Spinal cord (tissue), 10 donors: ENCODE measurements around the gene PCYOX1L. TPM values are rescaled to one million over a fixed set of nuclear protein-coding genes. Genes with fewer than 3 reads are reported as not detected.

ENCODE experiments used
- DNase-seq, 6 donors: peaks; one replicate each; pipeline versions ENCODE4 v3.0.0 to v3.0.0-alpha.2; 2013 to 2015; ENCODE audit warnings: low spot score in 6 of 6, low read depth in 4 of 6
- H3K27ac ChIP-seq: one replicate; pipeline ENCODE4 v1.5.1; 2013; ENCODE audit warnings: low read depth, low read length, control low read depth
- H3K27me3 ChIP-seq: one replicate; pipeline ENCODE4 v1.6.1; 2013; ENCODE audit warnings: low read length; ENCODE audit not compliant: control insufficient read depth, insufficient read depth
- H3K36me3 ChIP-seq: one replicate; pipeline ENCODE4 v1.6.1; 2013; ENCODE audit warnings: low read length; ENCODE audit not compliant: control insufficient read depth, insufficient read depth
- H3K4me1 ChIP-seq: one replicate; pipeline ENCODE4 v1.6.1; 2013; ENCODE audit warnings: low read length; ENCODE audit not compliant: control insufficient read depth, insufficient read depth
- H3K4me3 ChIP-seq: one replicate; pipeline ENCODE4 v1.5.1; 2013; ENCODE audit warnings: low read depth, low read length, control low read depth
- H3K9me3 ChIP-seq: one replicate; pipeline ENCODE4 v1.6.1; 2013; ENCODE audit warnings: low read length; ENCODE audit not compliant: control insufficient read depth, insufficient read depth
- WGBS: methylation state at CpG from one replicate; pipeline ENCODE4 v1.1.5; 2013; ENCODE audit warnings: missing lambda C conversion rate; ENCODE audit not compliant: insufficient coverage; 5-methylcytosine and 5-hydroxymethylcytosine counted together
- polyA plus RNA-seq, 2 donors: library from polyadenylated mRNA; unstranded; fragments of 120-200 nt; gene quantifications; one replicate each; pipeline ENCODE4 v1.2.1, GENCODE V29; 2013; ENCODE audit not compliant: insufficient read length in 2 of 2
- total RNA-seq, 2 donors: library from RNA; depleted of rRNA in 1 of 2; stranded (reverse); fragments of 120-200 nt in 1 of 2; fragments of >200 nt in 1 of 2; gene quantifications; one replicate each; pipeline versions ENCODE4 v1.2.3 to v1.2.4, GENCODE V29; 2013 to 2014
- donor health status: healthy.

PCYOX1L gene
- total and polyA plus RNA-seq, 4 donors, result 14.2 to 28.6 (median 21.2) TPM

DNA sequence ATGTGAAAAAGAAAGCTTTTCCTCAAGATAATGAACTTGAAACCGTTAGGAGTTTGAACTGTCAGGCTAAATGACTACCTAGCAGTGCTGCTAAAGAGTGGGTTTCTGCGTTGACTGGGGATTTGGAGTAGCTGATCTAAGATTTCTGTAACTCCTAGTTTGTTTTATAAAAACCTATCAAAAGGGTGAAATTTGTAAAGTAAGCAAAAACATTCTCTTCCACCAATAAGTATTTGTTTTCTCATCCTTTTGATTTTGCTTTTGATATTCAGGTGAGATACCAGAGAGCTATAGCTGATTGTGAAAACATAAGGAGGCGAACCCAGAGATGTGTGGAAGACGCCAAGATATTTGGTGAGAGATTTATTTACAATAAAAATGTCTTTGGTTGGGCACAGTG lies 8.5 kb upstream of the PCYOX1L start:
- 100% methylated on average over 3 of the region's 4 CpGs for WGBS
- no peak overlapping the region for H3K4me3 ChIP-seq

DNA sequence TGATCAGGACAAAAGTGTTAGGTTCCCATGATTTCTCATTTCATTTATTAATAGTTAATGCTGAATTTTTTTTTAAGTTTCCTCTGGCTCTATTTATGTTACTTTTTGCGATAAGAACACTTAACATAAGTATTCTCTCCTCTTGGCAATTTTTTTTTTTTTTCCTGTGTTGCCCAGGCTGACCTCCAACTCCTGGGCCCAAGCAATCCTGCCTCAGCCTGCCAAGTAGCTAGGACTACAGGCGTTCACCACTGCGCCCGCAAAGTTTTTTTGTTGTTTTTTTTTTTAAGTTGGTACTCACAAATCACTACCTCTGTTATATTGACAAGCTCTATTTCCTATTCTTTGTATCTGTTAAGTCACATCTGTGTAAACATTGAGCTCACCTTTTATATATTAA lies 5.7 kb upstream of the PCYOX1L start:
- Histone ChIP-seq H3K27ac (no peak overlapping the region), H3K4me1 (no peaks in the 10 kb centered on the region), H3K36me3 (peaks cover 24% of the 10 kb centered on the region), H3K27me3 (no peaks in the 10 kb centered on the region), H3K9me3 (no peaks in the 10 kb centered on the region), H3K4me3 (no peak overlapping the region)
- WGBS, result no CpG with 5 or more reads among the region's 4 CpGs
- no peak for DNase-seq

More for the DNA sequence above, 8.5 kb upstream of the PCYOX1L start:
- no peak overlapping the region for H3K27ac ChIP-seq
- H3K27me3 ChIP-seq, result no peaks in the 10 kb centered on the region
- H3K9me3 ChIP-seq, result no peaks in the 10 kb centered on the region
- H3K36me3 ChIP-seq, result peaks cover 14% of the 10 kb centered on the region
- peaks cover 10% of the 10 kb centered on the region for H3K4me1 ChIP-seq
- no peak for DNase-seq

DNA sequence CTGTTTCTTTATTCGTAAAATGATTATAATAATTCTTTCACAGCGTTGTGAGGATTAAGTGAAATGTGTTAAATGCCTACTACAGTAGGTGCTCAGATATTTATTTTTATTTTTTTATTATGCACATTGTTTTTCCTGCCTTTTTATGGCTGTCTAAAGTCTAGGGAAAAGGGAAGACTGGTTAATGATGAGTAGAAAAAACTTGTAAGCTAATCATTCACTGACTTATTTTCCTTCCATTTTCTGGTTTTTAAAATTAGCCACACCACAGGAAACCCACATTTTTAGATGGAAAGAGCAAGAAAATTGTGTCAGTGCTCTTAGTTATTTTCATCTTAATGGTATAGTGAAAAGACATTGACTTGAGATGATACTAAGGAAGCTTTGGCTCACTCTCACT lies 3.9 kb upstream of the PCYOX1L start:
- no CpG with 5 or more reads among the region's 2 CpGs for WGBS

DNA sequence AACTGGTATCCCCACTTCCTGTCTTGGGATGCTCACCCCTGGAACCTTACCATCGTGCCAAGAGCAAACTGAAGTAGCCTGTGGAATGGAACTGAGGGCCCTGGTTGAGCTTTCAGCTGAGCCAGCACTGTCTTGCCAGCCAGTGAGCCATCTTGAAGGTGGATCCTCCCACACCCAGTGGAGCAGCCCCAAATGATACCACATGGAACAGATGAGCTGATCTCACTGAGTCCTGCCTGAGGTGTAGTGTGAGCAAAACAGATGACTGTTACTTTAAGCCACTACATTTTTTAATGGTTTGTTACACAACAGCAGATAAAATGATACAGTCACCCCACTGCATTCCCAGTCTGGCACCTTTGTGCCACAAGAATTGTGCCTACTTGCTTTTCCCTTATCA lies 2.2 kb upstream of the PCYOX1L start:
- Histone ChIP-seq H3K9me3 (no peaks in the 10 kb centered on the region), H3K27ac (no peak overlapping the region), H3K36me3 (peaks cover 14% of the 10 kb centered on the region), H3K4me1 (peaks cover 18% of the 10 kb centered on the region), H3K27me3 (no peaks in the 10 kb centered on the region), H3K4me3 (no peak overlapping the region)
- 100% methylated on average over 1 of the region's 1 CpG for WGBS
- no peak for DNase-seq

More for the DNA sequence above, 3.9 kb upstream of the PCYOX1L start:
- H3K27ac ChIP-seq, result no peak overlapping the region
- H3K4me1 ChIP-seq, result peaks cover 10% of the 10 kb centered on the region
- peaks cover 23% of the 10 kb centered on the region for H3K36me3 ChIP-seq
- DNase-seq, result no peak
- no peak overlapping the region for H3K4me3 ChIP-seq
- no peaks in the 10 kb centered on the region for H3K9me3 ChIP-seq
- H3K27me3 ChIP-seq, result no peaks in the 10 kb centered on the region

DNA sequence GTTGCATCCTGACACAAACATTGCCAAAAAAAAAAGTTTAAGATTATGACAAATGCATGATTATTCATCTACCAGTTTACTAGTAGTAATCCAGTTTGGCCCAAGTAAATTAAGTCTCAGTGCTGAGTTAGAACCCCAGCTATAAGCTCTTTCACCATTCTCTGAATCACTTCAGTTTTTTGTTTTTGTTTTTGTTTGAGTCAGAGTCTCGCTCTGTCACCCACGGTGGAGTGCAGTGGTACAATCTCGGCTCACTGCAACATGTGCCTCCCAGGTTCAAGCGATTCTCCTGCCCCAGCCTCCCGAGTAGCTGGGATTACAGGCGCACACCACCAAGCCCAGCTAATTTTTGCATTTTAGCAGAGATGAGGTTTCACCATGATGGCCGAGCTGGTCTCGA lies 1.5 kb upstream of the PCYOX1L start:
- WGBS, result 90% methylated on average over 8 of the region's 8 CpGs
- H3K4me3 ChIP-seq, result no peak overlapping the region

DNA sequence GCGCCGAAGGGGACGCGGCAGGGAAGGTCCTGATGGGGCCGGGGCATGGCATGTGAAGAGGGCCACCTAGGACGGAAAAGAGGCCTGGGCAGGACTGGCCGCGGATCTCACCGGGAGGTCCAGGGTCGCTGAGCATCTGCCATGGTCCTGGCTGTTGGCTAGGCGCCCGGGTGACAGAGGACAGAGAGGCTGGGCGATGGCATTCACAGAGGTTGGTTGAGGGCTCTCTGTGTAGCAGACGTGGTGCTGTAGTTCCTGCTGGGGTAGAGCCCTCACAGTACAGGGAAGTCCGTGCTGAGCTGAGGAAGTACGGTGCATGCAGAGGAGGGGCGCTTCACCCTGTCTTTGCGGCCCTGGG lies 427 bp downstream of the PCYOX1L start:
- 1% methylated on average over 15 of the region's 18 CpGs for WGBS
- Histone ChIP-seq H3K4me3 (peak overlapping the region; percentile 75), H3K36me3 (peaks cover 15% of the 10 kb centered on the region), H3K27me3 (no peaks in the 10 kb centered on the region), H3K27ac (peak overlapping the region; percentile 59), H3K9me3 (no peaks in the 10 kb centered on the region), H3K4me1 (peaks cover 18% of the 10 kb centered on the region)
- DNase-seq, result peak in 4 of 6 donors; percentile 15 to 75 (median 54)

More for the DNA sequence above, 1.5 kb upstream of the PCYOX1L start:
- H3K27ac ChIP-seq, result no peak overlapping the region
- no peaks in the 10 kb centered on the region for H3K9me3 ChIP-seq
- no peak for DNase-seq
- H3K27me3 ChIP-seq, result no peaks in the 10 kb centered on the region
- peaks cover 18% of the 10 kb centered on the region for H3K4me1 ChIP-seq
- H3K36me3 ChIP-seq, result peaks cover 10% of the 10 kb centered on the region

DNA sequence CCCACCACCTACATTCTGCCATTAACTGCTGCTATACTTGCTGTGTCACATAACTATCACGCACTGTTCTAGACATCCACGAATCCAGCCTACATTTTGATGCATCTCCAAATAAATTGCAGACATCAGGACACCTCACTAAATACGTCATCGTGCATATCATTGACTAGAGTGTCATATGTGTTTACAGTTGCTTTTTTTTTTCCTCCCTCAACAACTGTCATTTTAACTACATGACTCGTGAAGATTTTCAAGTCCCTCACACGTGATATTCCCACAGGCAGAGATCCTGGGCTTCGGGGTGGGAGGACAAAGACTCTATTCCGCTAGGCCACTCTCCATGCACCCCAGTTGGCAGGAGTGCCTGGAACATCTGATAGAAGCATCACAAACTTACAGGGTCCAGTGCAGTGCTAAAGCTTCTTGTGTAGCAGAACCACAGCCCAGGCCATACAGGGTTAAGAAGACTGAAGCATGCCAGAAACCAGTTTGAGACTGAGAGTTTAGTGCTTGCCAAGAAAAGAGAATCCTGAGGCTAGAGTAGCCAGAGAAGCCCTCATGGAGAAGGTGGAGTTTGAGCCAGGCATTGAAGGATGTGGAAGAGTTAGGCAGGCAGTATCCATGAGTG lies 1.1 kb downstream of the PCYOX1L start:
- Histone ChIP-seq H3K36me3 (peaks cover 18% of the 10 kb centered on the region), H3K27me3 (no peaks in the 10 kb centered on the region), H3K9me3 (no peaks in the 10 kb centered on the region), H3K4me1 (peaks cover 21% of the 10 kb centered on the region), H3K27ac (no peak overlapping the region), H3K4me3 (peak overlapping the region; percentile 75)
- 79% methylated on average over 3 of the region's 8 CpGs for WGBS
- peak in 2 of 6 donors; percentile 7 to 56 for DNase-seq

DNA sequence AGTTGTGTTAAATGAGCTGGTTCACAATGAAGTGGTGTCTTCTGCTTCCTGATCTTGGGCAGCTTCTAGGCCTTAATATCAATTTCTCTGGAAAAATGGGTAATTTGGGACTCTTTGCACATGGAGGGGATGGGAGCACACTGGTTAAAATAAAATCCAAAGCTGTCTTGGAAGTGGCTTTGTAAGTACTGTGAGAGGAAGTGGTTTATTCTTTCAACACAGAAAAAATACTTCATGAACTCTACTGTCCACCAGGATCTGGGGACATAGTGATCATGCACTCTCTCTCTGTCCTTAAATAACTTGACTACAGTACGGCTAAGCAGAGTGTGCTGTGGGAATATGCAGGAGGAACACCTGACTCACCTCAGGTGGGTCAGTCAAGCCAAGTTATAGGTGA lies 2.4 kb downstream of the PCYOX1L start:
- Histone ChIP-seq H3K9me3 (no peaks in the 10 kb centered on the region), H3K4me1 (peaks cover 29% of the 10 kb centered on the region), H3K36me3 (peaks cover 16% of the 10 kb centered on the region), H3K27ac (no peak overlapping the region), H3K27me3 (no peaks in the 10 kb centered on the region), H3K4me3 (no peak overlapping the region)
- 83% methylated on average over 1 of the region's 1 CpG for WGBS
- no peak for DNase-seq

DNA sequence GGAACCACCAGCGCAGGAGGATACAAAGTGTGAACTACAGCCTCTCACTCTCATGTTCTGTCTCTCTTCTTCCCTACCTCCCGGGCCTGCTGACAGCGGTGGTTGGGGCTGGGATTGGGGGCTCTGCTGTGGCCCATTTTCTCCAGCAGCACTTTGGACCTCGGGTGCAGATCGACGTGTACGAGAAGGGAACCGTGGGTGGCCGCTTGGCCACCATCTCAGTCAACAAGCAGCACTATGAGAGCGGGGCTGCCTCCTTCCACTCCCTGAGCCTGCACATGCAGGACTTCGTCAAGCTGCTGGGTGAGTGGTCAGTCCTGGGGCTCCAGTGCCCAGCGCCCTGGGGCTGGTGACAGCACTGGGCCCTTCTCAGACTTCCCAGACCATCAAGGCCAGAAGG lies 4.7 kb downstream of the PCYOX1L start:
- Histone ChIP-seq H3K27me3 (no peaks in the 10 kb centered on the region), H3K4me3 (no peak overlapping the region), H3K4me1 (peaks cover 33% of the 10 kb centered on the region), H3K36me3 (peaks cover 24% of the 10 kb centered on the region), H3K27ac (no peak overlapping the region), H3K9me3 (no peaks in the 10 kb centered on the region)
- no peak for DNase-seq
- WGBS, result 92% methylated on average over 10 of the region's 12 CpGs

DNA sequence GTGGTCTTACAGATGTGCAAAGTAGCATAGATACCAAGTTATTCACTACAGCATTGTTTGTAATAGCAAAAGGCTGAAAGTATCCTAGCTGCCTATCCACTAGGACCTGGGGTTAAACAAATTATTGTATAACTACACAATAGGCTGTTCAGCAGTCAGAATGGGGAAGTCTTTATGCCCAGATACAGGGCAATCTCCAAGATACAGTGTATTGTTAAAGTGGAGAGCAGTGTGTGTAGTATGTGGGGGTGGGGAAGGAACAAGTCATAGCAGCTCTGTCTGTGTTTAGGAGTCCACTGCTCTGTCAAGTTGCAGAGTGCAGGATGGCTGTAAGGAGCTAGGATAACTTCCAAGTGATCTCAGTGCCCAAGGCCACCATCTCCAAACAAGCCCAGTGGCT lies 5.5 kb downstream of the PCYOX1L start:
- Histone ChIP-seq H3K4me1 (peaks cover 33% of the 10 kb centered on the region), H3K9me3 (no peaks in the 10 kb centered on the region), H3K36me3 (peaks cover 29% of the 10 kb centered on the region), H3K27me3 (no peaks in the 10 kb centered on the region), H3K27ac (no peak overlapping the region), H3K4me3 (no peak overlapping the region)
- no peak for DNase-seq
